ENCODE results near the gene PRLHR. TPM values are rescaled to one million over a fixed set of nuclear protein-coding genes. Genes with fewer than 3 reads are reported as not detected.

The PRLHR gene
- not detected in 2 replicates for total RNA-seq (2013; cell fraction: nucleolus; rRNA removed)
- not detected in 2 replicates for total RNA-seq (2014; rRNA removed)
- not detected in 2 replicates for total RNA-seq (2014; rRNA removed; fragmentation: Illumina TruSeq; extraction: Trizol)
- total RNA-seq (2021), result not detected in 2 replicates
- polyA plus RNA-seq (2011; ENCODE audit: low read depth), result not detected
- not detected in 2 replicates for polyA plus RNA-seq (2011; rRNA removed)
- not detected in 2 replicates for polyA plus RNA-seq (2011; cell fraction: cytosol; rRNA removed)
- not detected in 2 replicates for polyA plus RNA-seq (2011; cell fraction: nucleus; rRNA removed)
- polyA plus RNA-seq (2012), result not detected in 2 replicates
- polyA plus RNA-seq (2014; fragmentation: Illumina TruSeq; extraction: Trizol), result not detected in 2 replicates
- polyA plus RNA-seq (2014; fragmentation: Nextera tagmentation; extraction: Ambion mirVana), result not detected
- not detected in 2 replicates for polyA plus RNA-seq (2014; rRNA removed)
- not detected for polyA plus RNA-seq (2016; fragmentation: Nextera tagmentation; extraction: Ambion mirVana)
- not detected in 2 replicates for polyA minus RNA-seq (2011; rRNA and poly(A)+ RNA removed)
- not detected in 2 replicates for polyA minus RNA-seq (2011; cell fraction: cytosol; rRNA and poly(A)+ RNA removed)
- polyA minus RNA-seq (2011; cell fraction: nucleus; rRNA and poly(A)+ RNA removed), result not detected in 2 replicates
- not detected for Bru-seq, nascent RNA
- percentile 32 among the genes with signal in this experiment for BruChase-seq, experiment 1, labeled RNA remaining after a 6-hour chase
- percentile 36 among the genes with signal in this experiment for BruChase-seq, experiment 2, labeled RNA remaining after a 2-hour chase
- long read RNA-seq, experiment 1, result 0 reads
- long read RNA-seq, experiment 2, result 0 reads

DNA sequence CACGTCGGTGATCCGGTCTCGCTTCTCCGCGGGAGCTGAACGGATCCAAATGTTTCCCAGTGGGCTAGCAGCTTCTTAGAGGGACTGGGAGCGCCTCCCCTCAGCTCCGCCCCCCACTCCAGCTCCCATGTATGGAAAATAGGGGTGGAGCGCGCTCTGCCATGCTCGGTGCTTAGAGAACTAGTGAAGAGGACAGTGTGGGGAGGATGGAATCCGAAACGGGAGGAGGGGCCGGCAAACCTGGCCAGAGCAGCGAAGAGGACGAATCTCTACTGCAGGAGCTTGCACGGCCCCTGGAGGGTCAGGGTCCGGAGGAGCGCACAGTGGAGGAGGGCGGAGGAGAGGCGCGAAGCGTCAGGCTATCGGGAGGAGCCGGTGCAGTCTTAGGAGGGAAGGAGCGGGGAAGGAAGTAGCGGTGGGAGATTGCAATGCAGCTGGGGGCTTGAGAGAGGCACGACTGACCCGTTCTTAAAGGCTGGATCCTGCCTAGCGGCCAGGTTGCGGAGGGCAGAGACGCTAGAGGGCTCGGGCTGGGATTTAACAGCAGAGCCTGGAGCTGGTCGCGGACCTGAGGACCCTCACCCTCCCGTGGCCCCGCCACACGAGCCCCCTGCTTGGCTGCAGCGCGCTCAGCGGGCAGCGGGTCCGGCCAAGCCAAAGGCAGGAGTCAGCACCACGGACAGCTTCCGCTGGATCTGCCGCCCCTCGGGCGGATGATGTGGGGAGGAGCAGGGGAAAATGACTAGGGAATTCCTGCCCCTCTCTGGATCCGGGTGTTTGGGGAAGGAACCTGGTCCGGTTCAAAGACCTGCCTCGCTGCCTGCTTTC, at the start of gene PRLHR:
Gene PRLHR (minus strand): TSS at position 51 of the 828 bp plus-strand sequence. CDS start 404 bp downstream, outside the sequence.
- H3K27ac ChIP-seq (ENCODE audit: control insufficient read depth, insufficient read depth), result no peak within 1 kb of the TSS
- TF ChIP-seq, protein P1, sequence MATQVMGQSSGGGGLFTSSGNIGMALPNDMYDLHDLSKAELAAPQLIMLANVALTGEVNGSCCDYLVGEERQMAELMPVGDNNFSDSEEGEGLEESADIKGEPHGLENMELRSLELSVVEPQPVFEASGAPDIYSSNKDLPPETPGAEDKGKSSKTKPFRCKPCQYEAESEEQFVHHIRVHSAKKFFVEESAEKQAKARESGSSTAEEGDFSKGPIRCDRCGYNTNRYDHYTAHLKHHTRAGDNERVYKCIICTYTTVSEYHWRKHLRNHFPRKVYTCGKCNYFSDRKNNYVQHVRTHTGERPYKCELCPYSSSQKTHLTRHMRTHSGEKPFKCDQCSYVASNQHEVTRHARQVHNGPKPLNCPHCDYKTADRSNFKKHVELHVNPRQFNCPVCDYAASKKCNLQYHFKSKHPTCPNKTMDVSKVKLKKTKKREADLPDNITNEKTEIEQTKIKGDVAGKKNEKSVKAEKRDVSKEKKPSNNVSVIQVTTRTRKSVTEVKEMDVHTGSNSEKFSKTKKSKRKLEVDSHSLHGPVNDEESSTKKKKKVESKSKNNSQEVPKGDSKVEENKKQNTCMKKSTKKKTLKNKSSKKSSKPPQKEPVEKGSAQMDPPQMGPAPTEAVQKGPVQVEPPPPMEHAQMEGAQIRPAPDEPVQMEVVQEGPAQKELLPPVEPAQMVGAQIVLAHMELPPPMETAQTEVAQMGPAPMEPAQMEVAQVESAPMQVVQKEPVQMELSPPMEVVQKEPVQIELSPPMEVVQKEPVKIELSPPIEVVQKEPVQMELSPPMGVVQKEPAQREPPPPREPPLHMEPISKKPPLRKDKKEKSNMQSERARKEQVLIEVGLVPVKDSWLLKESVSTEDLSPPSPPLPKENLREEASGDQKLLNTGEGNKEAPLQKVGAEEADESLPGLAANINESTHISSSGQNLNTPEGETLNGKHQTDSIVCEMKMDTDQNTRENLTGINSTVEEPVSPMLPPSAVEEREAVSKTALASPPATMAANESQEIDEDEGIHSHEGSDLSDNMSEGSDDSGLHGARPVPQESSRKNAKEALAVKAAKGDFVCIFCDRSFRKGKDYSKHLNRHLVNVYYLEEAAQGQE (IDR thresholded peaks at IDR 0.05; ENCODE audit: low read depth, low read length), result peak; percentile 80; the same call in 1 of the 2 replicates
- no peak for TF ChIP-seq RB1 (IDR thresholded peaks at IDR 0.05; ENCODE audit: borderline replicate concordance)
- H3K27me3 ChIP-seq (replicated peaks in 1 of 2; ENCODE audit: control insufficient read depth in 2 of 2, insufficient read depth in 2 of 2, low read length in 1 of 2), result no peaks in the 10 kb centered on the region; a peak in 2 of 4 replicates
- SMC1A ChIA-PET (ENCODE audit: uncharacterized antibody, unreplicated experiment), result no interaction called here
- intact Hi-C loops (cut with micrococcal nuclease; ENCODE audit: unreplicated experiment) (no loop called here), in situ Hi-C loops (cut with MboI) (no loop called here)
- no peaks in the 10 kb centered on the region for H4K20me1 ChIP-seq (ENCODE audit: control insufficient read depth, insufficient read depth)
- RAD21 ChIA-PET (ENCODE audit: unreplicated experiment), result interaction anchor here (1.0 kb wide), 1 partner anchor 124 kb away, joined by 3 read pairs; no protein-coding TSS in a partner anchor
- no peak within 1 kb of the TSS for H3K4me2 ChIP-seq (ENCODE audit: control insufficient read depth, insufficient read depth)
- no peaks in the 10 kb centered on the region for H3K4me1 ChIP-seq (ENCODE audit: control insufficient read depth, insufficient read depth, low read length)
- POLR2A ChIA-PET, result no interaction called here
- 43% methylated on average over 50 of the region's 52 CpGs for WGBS (ENCODE audit: insufficient coverage, insufficient replicate concordance, low lambda C conversion rate, missing lambda C conversion rate)
- H3K9ac ChIP-seq (ENCODE audit: control insufficient read depth, insufficient read depth, low read length), result no peak within 1 kb of the TSS
- no peak for DNase-seq (ENCODE audit: low read depth, low spot score)
- no peak for FAIRE-seq
- no TSS peak for BruUV-seq (replicated peaks)
- no peak within 1 kb of the TSS for H3K4me3 ChIP-seq
- H2AFZ ChIP-seq (ENCODE audit: control insufficient read depth, low read depth, low read length), result no peak within 1 kb of the TSS
- H3K9me3 ChIP-seq (replicated peaks; ENCODE audit: control insufficient read depth, insufficient read depth, low read length), result no peaks in the 10 kb centered on the region; the same call in 2 of the 3 replicates
- ATAC-seq, result no peak
- CTCF ChIA-PET, result interaction anchor here (1.6 kb wide), 1 partner anchor 124 kb away, joined by 6 read pairs; no protein-coding TSS in a partner anchor
- H3K36me3 ChIP-seq (ENCODE audit: control insufficient read depth in 2 of 2, insufficient read depth in 2 of 2, low read length in 1 of 2), result no peaks in the 10 kb centered on the region
- no peaks in the 10 kb centered on the region for H3K79me2 ChIP-seq (ENCODE audit: control insufficient read depth, insufficient read depth, low read length)
